Activated naive CD4-positive, alpha-beta T cell treated with anti-CD3 and anti-CD28 coated beads, Interleukin-2, amount 50 U/mL, for 24 hours (primary cell): ENCODE results near the gene ST7.

Source experiments
- H3K27ac Mint-ChIP-seq: one replicate; pipeline ENCODE4 v1.8.0; 2021; ENCODE audit warnings: mild to moderate bottlenecking, mixed read lengths
- H3K27me3 Mint-ChIP-seq: one replicate; pipeline ENCODE4 v1.8.0; 2021; ENCODE audit warnings: mixed read lengths
- H3K36me3 Mint-ChIP-seq: one replicate; pipeline ENCODE4 v1.8.0; 2021; ENCODE audit warnings: mixed read lengths
- H3K4me1 Mint-ChIP-seq: one replicate; pipeline ENCODE4 v1.8.0; 2021; ENCODE audit warnings: mixed read lengths
- H3K4me3 Mint-ChIP-seq: one replicate; pipeline ENCODE4 v1.8.0; 2021; ENCODE audit warnings: mild to moderate bottlenecking, mixed read lengths
- H3K9me3 Mint-ChIP-seq: one replicate; pipeline ENCODE4 v1.8.0; 2021; ENCODE audit warnings: mixed read lengths

Gene ST7

DNA sequence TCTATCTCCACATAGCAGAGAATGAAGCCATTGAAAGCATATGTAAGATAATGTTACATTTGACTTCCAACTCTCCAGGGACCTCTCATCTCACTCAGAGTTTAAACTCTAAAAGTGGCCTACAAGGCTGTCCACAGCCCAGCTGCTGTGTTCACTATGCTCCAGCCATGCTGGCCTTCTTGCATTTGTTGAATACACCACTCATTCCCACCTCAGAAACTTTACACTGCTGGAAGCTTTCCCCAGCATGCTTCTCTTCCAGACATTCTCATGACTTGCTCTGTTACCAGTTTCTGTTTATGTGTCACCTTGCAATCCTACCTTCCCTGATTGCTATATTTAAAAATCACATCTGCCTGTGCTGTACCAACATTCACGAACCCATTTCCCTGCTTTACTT is 202.4 kb downstream of the ST7 start:
- Mint-ChIP-seq H3K27ac (no peak overlapping the region), H3K27me3 (no peaks in the 10 kb centered on the region), H3K4me1 (no peaks in the 10 kb centered on the region), H3K4me3 (no peak overlapping the region), H3K36me3 (no peaks in the 10 kb centered on the region), H3K9me3 (no peaks in the 10 kb centered on the region)

DNA sequence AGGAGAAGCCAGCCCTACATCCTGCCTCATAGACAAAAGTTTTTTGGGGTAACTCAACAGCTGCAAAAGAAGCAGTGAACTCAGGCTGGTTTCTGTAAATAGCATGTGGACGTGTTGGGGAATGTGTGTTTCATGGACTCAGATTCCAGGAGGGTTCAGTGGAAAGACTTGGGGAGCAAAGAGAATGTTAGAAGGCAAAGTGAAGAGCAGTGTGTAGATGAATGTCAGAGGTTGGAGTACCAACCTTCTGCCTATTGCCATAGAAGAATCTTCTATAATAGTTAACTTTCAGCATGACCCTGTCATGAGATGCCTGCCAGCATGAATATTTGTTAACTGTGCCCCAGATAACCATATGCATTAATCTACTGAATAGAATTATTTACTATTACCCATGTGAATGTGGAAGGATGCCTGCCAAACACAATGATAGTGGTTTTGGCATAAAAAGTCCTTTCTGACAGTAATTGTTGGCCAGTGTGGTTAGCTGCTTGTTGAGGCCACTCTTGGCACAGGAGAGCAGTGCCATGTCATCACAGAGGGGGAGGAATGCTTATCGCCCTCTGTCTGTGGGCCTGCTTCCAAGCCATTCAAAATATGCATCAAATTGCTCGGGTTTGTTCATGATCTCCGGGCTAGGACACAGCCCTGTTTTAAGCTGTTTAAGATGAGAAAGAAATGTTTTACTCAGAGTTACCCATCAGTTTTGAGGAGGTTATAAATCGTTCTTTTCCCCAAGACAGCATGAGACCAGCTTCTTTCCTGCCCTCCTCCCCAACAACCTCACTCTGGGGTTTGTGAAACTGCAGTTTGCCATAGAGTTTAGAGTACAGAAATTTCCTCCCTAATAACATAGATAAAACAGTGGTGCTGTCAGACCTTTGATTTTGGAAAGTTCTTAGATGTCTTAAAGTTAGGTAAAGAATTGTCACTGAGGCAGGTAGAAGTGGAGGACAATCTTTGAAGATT is 204.2 kb downstream of the ST7 start:
- H3K27ac Mint-ChIP-seq, result no peak overlapping the region
- H3K4me1 Mint-ChIP-seq, result no peaks in the 10 kb centered on the region
- no peaks in the 10 kb centered on the region for H3K27me3 Mint-ChIP-seq
- H3K4me3 Mint-ChIP-seq, result no peak overlapping the region
- H3K9me3 Mint-ChIP-seq, result no peaks in the 10 kb centered on the region
- H3K36me3 Mint-ChIP-seq, result no peaks in the 10 kb centered on the region

DNA sequence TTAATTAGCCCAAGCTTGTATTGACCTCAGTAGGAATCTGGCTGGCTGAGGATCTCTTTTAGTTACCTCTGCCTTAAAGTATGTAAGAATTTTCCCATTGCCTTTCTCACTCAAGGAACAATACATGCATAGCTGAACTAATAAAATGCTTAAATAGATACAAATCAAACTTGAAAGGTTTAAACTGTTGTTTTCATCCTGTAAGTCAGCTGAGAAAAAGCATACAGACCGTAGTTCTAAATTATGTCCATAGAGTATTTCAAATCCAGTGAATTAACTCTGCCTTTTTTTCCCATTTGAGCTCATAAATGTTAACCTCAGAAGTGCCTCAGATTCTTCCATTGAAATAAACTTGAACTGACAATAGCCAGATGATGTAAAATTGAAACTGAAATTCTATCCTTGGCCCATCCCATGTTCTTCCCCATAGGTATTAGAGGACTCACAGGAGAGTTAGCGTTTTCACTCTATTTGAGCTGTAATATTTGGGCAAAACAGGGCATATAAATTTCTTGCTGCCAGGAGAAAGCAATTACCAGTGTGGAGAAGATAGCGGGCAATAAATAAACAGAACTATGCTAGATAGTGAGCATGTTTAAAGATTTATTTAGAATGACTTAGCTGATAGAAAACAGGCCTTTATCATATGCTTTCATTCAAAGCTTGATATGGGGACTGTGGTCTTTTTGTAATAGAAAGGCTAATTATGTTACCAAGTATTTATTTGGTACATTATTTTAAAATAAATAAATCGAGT is 205.8 kb downstream of the ST7 start:
- H3K4me3 Mint-ChIP-seq, result no peak overlapping the region
- H3K4me1 Mint-ChIP-seq, result no peaks in the 10 kb centered on the region
- no peaks in the 10 kb centered on the region for H3K36me3 Mint-ChIP-seq
- H3K9me3 Mint-ChIP-seq, result no peaks in the 10 kb centered on the region
- H3K27ac Mint-ChIP-seq, result no peak overlapping the region
- no peaks in the 10 kb centered on the region for H3K27me3 Mint-ChIP-seq

DNA sequence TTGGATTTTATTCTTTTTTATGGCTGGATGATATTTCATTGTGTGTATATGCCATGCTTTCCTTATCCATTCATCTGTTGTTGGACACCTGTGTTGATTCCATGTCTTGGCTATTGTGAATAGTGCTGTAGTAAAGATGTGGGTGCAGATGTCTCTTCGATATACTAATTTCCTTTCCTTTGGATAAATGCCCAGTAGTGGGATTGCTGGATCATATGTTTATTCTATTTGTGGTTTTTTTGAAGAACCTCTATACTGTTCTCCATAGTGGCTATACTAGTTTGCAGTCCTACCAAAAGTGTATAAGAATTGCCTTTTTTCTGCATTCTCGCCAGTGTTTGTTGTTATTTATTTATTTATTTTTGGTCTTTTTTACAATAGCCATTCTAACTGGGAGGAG is 209.8 kb downstream of the ST7 start:
- H3K4me1 Mint-ChIP-seq, result no peaks in the 10 kb centered on the region
- no peaks in the 10 kb centered on the region for H3K27me3 Mint-ChIP-seq
- no peak overlapping the region for H3K27ac Mint-ChIP-seq
- no peak overlapping the region for H3K4me3 Mint-ChIP-seq
- no peaks in the 10 kb centered on the region for H3K9me3 Mint-ChIP-seq
- no peaks in the 10 kb centered on the region for H3K36me3 Mint-ChIP-seq

DNA sequence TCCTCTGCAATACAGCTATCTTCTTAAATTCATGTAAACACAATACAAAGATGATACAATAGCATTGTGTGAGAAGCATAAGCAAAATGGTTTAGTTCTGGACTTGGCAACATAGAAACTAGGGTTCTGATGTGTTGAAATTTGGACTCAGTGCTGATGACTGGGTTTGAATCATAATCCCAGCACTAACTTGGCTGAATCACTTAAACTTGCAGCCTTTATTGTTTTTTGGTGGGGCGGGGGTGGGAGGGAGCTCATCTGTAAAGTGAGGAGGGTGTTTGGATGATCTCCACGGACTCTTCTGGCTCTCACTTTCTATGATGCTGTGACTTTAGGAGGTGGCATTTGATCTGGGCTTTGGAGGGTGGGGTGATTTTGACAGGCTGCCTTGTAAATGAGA is 211.3 kb downstream of the ST7 start:
- Mint-ChIP-seq H3K27ac (no peak overlapping the region), H3K4me3 (no peak overlapping the region), H3K9me3 (no peaks in the 10 kb centered on the region), H3K4me1 (no peaks in the 10 kb centered on the region), H3K36me3 (no peaks in the 10 kb centered on the region), H3K27me3 (no peaks in the 10 kb centered on the region)

DNA sequence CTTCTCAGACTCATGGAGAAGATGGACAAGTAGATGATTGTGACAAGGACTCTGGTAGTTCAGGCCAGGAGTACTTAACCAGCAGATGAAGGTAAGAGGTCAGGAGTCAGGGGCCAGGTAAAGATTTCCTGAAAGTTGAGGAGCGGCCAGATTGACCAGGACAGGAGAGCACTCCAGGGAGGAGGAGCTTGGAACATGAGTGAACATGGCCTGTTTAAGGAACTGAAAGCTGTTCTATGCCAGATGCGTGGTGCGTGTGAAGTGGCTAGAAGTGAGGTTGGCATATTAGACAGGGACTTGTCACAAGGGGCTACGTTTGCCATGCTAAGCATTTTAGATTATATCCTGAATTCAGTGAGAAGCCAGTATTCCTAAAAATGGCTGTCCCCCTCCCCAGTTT is 212.4 kb downstream of the ST7 start:
- no peak overlapping the region for H3K27ac Mint-ChIP-seq
- no peaks in the 10 kb centered on the region for H3K9me3 Mint-ChIP-seq
- H3K36me3 Mint-ChIP-seq, result no peaks in the 10 kb centered on the region
- H3K27me3 Mint-ChIP-seq, result no peaks in the 10 kb centered on the region
- no peak overlapping the region for H3K4me3 Mint-ChIP-seq
- no peaks in the 10 kb centered on the region for H3K4me1 Mint-ChIP-seq

DNA sequence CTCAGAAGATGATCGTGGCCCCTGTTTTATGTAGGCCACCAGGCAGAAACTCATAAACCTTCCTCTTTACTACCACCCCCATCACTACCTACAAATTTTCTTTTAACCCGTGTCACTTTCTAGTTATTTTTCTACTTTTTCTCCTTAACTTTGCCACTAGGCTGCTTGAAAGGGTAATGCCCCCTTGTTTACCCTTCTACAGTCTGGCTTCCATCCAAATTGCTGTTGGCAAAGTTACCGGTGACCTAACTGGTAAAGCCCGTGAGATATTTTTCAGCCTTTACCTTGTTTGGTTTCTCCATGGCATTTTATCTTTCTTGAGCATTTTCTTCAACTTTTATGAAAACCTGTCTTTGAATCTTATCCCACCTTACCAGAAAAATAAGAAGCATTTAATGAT is 216.6 kb downstream of the ST7 start:
- Mint-ChIP-seq H3K9me3 (no peaks in the 10 kb centered on the region), H3K27ac (no peak overlapping the region), H3K27me3 (no peaks in the 10 kb centered on the region), H3K4me1 (no peaks in the 10 kb centered on the region), H3K4me3 (no peak overlapping the region), H3K36me3 (peaks cover under 1% of the 10 kb centered on the region)

DNA sequence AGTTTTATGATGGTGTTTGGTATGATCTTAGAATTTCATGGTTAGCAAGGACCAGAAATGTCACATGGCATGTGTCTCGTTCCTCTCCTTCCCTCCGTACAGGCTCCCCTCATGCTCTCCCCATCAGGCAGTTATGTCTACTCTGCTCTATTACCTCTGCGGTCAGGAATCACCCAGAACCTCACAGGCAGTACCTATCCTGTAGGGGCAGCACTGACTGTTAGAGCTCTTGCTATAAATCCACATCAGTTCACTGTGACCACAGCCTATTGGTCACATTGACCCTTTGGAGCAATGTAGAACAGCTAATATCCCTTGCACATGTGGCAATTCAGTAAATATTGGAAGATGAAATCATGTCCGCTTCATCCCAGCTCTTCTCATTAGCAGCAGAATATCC is 217.8 kb downstream of the ST7 start:
- Mint-ChIP-seq H3K27me3 (no peaks in the 10 kb centered on the region), H3K9me3 (no peaks in the 10 kb centered on the region), H3K4me1 (no peaks in the 10 kb centered on the region), H3K36me3 (peaks cover 3% of the 10 kb centered on the region), H3K27ac (no peak overlapping the region), H3K4me3 (no peak overlapping the region)

DNA sequence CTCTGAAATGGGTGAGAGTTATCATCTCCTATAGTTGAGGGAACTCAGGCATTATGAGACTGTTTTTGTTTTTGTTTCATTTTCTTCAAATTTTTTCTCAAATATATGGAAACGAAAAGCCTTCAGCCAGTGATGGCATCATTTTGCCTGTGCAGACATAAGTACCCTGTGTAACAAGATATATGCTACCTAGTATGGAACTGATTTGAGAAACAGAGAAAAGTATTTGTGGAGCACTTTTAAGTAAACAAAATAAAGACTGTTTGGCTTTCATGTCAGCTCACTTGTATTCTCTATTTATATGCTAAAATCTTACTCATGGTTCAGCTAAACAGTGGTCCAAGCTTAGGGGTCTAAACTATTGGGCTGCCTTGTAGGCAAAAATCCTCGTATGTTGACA is 219.0 kb downstream of the ST7 start:
- no peaks in the 10 kb centered on the region for H3K27me3 Mint-ChIP-seq
- H3K27ac Mint-ChIP-seq, result no peak overlapping the region
- no peaks in the 10 kb centered on the region for H3K9me3 Mint-ChIP-seq
- no peaks in the 10 kb centered on the region for H3K4me1 Mint-ChIP-seq
- no peak overlapping the region for H3K4me3 Mint-ChIP-seq
- H3K36me3 Mint-ChIP-seq, result peaks cover 3% of the 10 kb centered on the region

DNA sequence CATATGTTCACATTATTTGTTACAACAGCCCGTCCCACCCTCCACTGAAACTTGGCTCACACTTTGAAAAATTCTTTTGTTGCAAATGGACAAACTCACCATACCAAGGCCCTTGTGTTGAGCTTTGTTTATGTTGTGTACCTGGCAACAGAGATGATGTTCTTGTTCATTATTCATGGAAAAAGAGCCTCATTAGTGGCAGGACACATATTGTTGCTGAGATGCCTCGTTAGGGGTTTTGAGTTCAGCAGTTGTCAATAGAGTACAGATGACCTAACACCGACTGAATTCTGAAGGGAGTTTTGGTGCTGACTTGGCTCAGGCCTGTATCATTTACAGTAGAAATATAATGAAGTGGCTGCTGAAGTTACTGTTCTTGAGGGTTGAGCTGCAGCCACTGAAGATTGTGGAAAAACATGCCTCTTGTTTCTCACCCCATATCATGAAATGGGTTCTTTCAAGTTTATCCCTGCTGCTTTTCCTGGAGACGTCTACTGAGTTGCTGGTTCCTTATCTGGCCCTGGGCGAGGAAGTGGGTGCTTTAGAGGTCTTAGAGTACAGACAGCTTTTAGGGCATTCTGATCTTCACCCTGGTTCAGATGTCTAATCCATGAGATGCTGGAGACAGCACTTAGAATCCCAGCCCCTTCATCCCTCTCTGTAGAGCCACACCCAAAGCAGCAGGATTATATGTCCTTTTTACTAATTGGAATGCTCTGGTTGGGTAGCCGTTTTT is 219.9 kb downstream of the ST7 start:
- Mint-ChIP-seq H3K4me3 (no peak overlapping the region), H3K4me1 (no peaks in the 10 kb centered on the region), H3K36me3 (peaks cover 6% of the 10 kb centered on the region), H3K27me3 (no peaks in the 10 kb centered on the region), H3K9me3 (no peaks in the 10 kb centered on the region), H3K27ac (no peak overlapping the region)

DNA sequence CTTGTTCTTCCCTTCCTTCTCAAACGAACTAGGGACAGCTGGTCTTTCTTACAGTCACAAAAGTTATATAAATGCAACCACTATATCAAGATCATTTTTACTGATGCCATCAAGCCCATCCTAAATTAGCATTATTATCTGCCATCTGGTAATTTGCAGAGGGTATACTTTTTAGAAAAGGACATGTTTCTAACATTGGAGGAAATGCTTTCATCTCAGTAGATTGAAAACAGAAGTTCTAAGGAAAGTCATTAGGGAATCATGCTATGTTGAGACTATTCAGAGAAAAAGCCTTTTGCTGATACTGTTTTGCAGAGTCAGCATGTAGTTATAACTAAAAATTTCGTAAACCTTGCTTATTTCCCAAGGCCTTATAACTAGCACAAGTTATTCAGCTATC is 222.9 kb downstream of the ST7 start:
- no peaks in the 10 kb centered on the region for H3K27me3 Mint-ChIP-seq
- H3K36me3 Mint-ChIP-seq, result peaks cover 6% of the 10 kb centered on the region
- no peak overlapping the region for H3K27ac Mint-ChIP-seq
- no peaks in the 10 kb centered on the region for H3K4me1 Mint-ChIP-seq
- no peak overlapping the region for H3K4me3 Mint-ChIP-seq
- no peaks in the 10 kb centered on the region for H3K9me3 Mint-ChIP-seq

DNA sequence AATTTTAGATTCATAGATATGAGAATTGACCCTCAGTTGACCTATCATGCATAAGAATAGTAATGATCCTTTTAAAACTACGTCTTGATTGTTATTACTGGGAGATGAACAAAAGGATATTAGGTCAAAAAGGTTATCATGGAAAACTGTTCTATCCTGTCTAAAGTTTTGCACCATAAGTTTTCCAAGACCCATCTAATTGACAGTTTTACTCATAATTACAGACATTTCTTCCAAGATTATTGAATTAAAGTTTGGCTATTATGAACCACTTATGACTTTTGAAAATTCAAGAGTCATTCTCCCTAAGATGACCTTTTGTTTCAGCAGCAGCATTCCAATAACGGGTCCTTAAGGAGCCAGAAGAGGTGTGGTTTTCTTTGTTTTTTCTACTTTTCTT is 225.3 kb downstream of the ST7 start:
- Mint-ChIP-seq H3K4me3 (no peak overlapping the region), H3K27ac (no peak overlapping the region), H3K27me3 (no peaks in the 10 kb centered on the region), H3K36me3 (peaks cover 9% of the 10 kb centered on the region), H3K9me3 (no peaks in the 10 kb centered on the region), H3K4me1 (no peaks in the 10 kb centered on the region)

DNA sequence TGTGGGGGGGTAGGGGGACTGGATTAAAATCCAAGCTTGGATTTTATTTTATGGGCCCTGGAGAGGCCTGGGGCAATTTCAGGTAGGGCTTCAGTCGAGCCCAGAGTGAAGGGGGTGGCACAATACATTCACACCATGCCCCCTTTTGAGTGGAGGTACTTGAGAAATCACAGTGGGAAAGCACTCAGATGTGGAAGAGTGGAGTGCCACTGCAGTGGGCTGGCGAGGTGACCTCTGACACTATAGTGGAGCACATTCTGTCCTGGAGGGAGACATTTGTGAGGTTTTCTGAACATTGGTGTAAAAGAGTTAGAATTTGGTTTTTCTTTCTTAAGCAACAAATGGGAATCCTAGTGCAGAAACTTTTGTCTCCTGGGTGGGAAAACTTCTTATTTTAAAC is 226.4 kb downstream of the ST7 start:
- H3K27me3 Mint-ChIP-seq, result no peaks in the 10 kb centered on the region
- no peaks in the 10 kb centered on the region for H3K4me1 Mint-ChIP-seq
- peaks cover 9% of the 10 kb centered on the region for H3K36me3 Mint-ChIP-seq
- H3K27ac Mint-ChIP-seq, result no peak overlapping the region
- no peak overlapping the region for H3K4me3 Mint-ChIP-seq
- no peaks in the 10 kb centered on the region for H3K9me3 Mint-ChIP-seq

DNA sequence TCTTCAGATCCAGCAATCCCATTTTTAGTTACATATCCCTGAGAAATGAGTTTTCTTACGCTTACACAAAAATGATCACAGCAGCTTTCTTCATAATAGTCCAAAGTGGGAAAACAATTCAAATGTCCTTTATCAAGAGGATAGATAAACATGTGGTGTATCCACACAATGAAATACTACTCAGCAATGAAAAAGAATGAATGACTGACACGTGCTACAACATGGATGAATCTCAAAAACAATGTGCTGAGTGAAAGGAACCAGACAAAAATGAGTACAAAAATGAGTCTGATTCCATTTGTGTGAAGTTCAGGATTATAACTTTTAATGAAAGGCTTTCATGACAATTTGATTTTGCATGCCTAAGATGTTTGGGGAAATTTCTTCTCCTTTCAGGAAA is 230.4 kb downstream of the ST7 start:
- H3K4me3 Mint-ChIP-seq, result no peak overlapping the region
- H3K36me3 Mint-ChIP-seq, result peaks cover 3% of the 10 kb centered on the region
- no peaks in the 10 kb centered on the region for H3K9me3 Mint-ChIP-seq
- H3K27ac Mint-ChIP-seq, result no peak overlapping the region
- H3K27me3 Mint-ChIP-seq, result no peaks in the 10 kb centered on the region
- H3K4me1 Mint-ChIP-seq, result no peaks in the 10 kb centered on the region

DNA sequence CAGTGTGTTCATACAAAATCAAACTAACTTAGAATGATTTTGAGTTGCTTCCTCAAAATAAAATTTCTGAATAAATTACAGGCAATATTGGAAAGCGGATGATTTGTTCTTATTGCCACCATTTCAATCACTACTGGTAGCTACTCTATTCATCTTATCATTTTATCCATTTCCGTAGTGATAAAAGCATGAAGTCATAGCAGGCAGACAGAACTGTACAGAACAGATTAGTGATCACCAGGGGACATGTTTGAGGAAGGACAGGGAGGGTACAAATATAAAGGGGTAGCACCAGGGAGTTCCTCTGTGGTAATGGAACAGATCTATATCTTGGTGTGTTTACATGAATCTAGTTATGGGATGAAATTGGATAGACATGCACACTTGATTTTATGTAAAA is 231.1 kb downstream of the ST7 start:
- no peak overlapping the region for H3K4me3 Mint-ChIP-seq

DNA sequence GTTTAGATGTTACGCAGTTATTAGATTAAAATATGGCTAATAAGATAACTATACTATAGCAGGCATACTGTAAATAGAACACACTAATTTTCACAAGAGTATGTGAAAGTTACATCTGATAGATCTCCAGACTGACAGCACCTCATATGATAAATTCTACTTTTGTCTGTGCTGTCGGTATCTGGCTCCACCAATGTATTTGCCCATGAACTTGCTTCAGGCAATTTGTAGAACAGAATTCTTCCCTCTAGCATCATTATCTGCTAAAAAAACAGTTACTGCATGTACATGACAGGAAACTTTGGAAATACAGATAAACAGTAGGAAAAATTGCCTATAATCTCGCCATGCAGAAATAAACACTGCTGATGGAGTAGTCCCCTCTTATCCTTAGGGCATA is 231.8 kb downstream of the ST7 start:
- no peaks in the 10 kb centered on the region for H3K27me3 Mint-ChIP-seq
- H3K9me3 Mint-ChIP-seq, result no peaks in the 10 kb centered on the region
- no peak overlapping the region for H3K4me3 Mint-ChIP-seq
- no peaks in the 10 kb centered on the region for H3K4me1 Mint-ChIP-seq
- H3K27ac Mint-ChIP-seq, result no peak overlapping the region
- peaks cover 3% of the 10 kb centered on the region for H3K36me3 Mint-ChIP-seq

More for the DNA sequence above, 231.1 kb downstream of the ST7 start:
- H3K4me1 Mint-ChIP-seq, result no peaks in the 10 kb centered on the region
- no peak overlapping the region for H3K27ac Mint-ChIP-seq
- H3K27me3 Mint-ChIP-seq, result no peaks in the 10 kb centered on the region
- H3K9me3 Mint-ChIP-seq, result no peaks in the 10 kb centered on the region
- H3K36me3 Mint-ChIP-seq, result peaks cover 3% of the 10 kb centered on the region
